GM23338 (cell line): Measurements from ENCODE around the gene LIMCH1. TPM values are rescaled to one million over a fixed set of nuclear protein-coding genes. Genes with fewer than 3 reads are reported as not detected.

Experiments used
- ATAC-seq: fragments of 200-7000 bp; cut with Tn5 transposase; 3 replicates; pipeline ENCODE4 v1.9.1; 2020
- DNase-seq: peaks from one replicate; pipeline ENCODE4 v3.0.0-alpha.2; 2015; ENCODE audit warnings: low spot score
- H2AFZ ChIP-seq: fragments of 200-600 bp; sonication (generic); 2 replicates; pipeline ENCODE4 v1.8.0; 2016; ENCODE audit warnings: antibody characterized with exemption, mild to moderate bottlenecking, moderate library complexity
- H3F3A ChIP-seq: fragments of 200-600 bp; sonication (generic); replicated peaks from 2 replicates; pipeline ENCODE4 v1.8.0; 2017; ENCODE audit warnings: antibody characterized with exemption, mixed run types, low read depth
- H3K27ac ChIP-seq: fragments of 200-600 bp; sonication (generic); 2 replicates; pipeline ENCODE4 v1.6.1; 2016; ENCODE audit warnings: low read depth
- H3K27me3 ChIP-seq: fragments of 200-600 bp; sonication (generic); 2 replicates; pipeline ENCODE4 v1.8.0; 2016; ENCODE audit warnings: mild to moderate bottlenecking, mixed run types, moderate library complexity; ENCODE audit not compliant: insufficient read depth
- H3K36me3 ChIP-seq: fragments of 200-600 bp; sonication (generic); 2 replicates; pipeline ENCODE4 v1.8.0; 2016; ENCODE audit warnings: mild to moderate bottlenecking; ENCODE audit not compliant: insufficient read depth
- H3K4me1 ChIP-seq: fragments of 200-600 bp; sonication (generic); 2 replicates; pipeline ENCODE4 v1.8.0; 2016; ENCODE audit warnings: mild to moderate bottlenecking, moderate library complexity; ENCODE audit not compliant: insufficient read depth
- H3K4me2 ChIP-seq: fragments of 200-600 bp; sonication (generic); 2 replicates; pipeline ENCODE4 v1.7.1; 2017; ENCODE audit warnings: mixed run types
- H3K4me3 ChIP-seq: fragments of 200-600 bp; sonication (generic); 2 replicates; pipeline ENCODE4 v1.6.1; 2016; ENCODE audit warnings: mixed run types
- H3K79me2 ChIP-seq: fragments of 200-600 bp; sonication (generic); replicated peaks from 2 replicates; pipeline ENCODE4 v1.8.0; 2017; ENCODE audit warnings: mild to moderate bottlenecking; ENCODE audit not compliant: insufficient read depth
- H3K9me2 ChIP-seq: fragments of 200-600 bp; sonication (generic); 2 replicates; pipeline ENCODE4 v1.8.0; 2017; ENCODE audit not compliant: insufficient read depth
- H4K20me1 ChIP-seq: fragments of 200-600 bp; sonication (generic); replicated peaks from 2 replicates; pipeline ENCODE4 v1.8.0; 2017; ENCODE audit warnings: mild to moderate bottlenecking; ENCODE audit not compliant: insufficient read depth
- H3K27ac Mint-ChIP-seq: 2 replicates; pipeline ENCODE4 v1.8.0; 2020; ENCODE audit warnings: inconsistent platforms, mild to moderate bottlenecking, moderate library complexity, mixed read lengths
- H3K27me3 Mint-ChIP-seq: 3 replicates; pipeline ENCODE4 v1.8.0; 2022; ENCODE audit warnings: low read depth, mild to moderate bottlenecking, moderate library complexity, mixed read lengths, inconsistent platforms; ENCODE audit not compliant: insufficient read depth, poor library complexity
- H3K36me3 Mint-ChIP-seq: 3 replicates; pipeline ENCODE4 v1.8.0; 2021; ENCODE audit warnings: low read depth, mild to moderate bottlenecking, inconsistent platforms, moderate library complexity, mixed read lengths
- H3K4me1 Mint-ChIP-seq: 3 replicates; pipeline ENCODE4 v1.8.0; 2020; ENCODE audit warnings: mild to moderate bottlenecking, inconsistent platforms, mixed read lengths
- H3K4me3 Mint-ChIP-seq: 3 replicates; pipeline ENCODE4 v1.8.0; 2021; ENCODE audit warnings: moderate library complexity, mild to moderate bottlenecking, inconsistent platforms, mixed read lengths
- H3K9me3 Mint-ChIP-seq: 3 replicates; pipeline ENCODE4 v1.8.0; 2020; ENCODE audit warnings: moderate library complexity, mild to moderate bottlenecking, inconsistent platforms, mixed read lengths
- CREB1 ChIP-seq: fragments of 250-450 bp; sonication (Bioruptor Pico); IDR thresholded peaks from 2 replicates; pipeline ENCODE4 v1.5.0; 2020; ENCODE audit warnings: low read depth, mild to moderate bottlenecking, moderate library complexity
- EZH2 ChIP-seq: fragments of 200-600 bp; sonication (generic); IDR thresholded peaks from one replicate; pipeline ENCODE4 v1.8.0; 2017; ENCODE audit warnings: antibody characterized with exemption, mild to moderate bottlenecking, low read depth; ENCODE audit not compliant: unreplicated experiment
- EZH2phosphoT487 ChIP-seq: fragments of 200-600 bp; sonication (generic); IDR thresholded peaks from one replicate; pipeline ENCODE4 v1.8.1; 2018; ENCODE audit warnings: antibody characterized with exemption; ENCODE audit not compliant: unreplicated experiment
- POLR2AphosphoS5 ChIP-seq: IDR thresholded peaks from 2 replicates; pipeline ENCODE4 v1.6.1; 2016; ENCODE audit warnings: antibody characterized with exemption, low read depth
- STAT1 ChIP-seq: IDR thresholded peaks from one replicate; pipeline ENCODE4 v1.6.1; 2016; ENCODE audit warnings: antibody characterized with exemption; ENCODE audit not compliant: unreplicated experiment
- ZNF114 ChIP-seq: fragments of 250-450 bp; sonication (Bioruptor Pico); IDR thresholded peaks from 2 replicates; pipeline ENCODE4 v1.5.0; 2020; ENCODE audit warnings: mild to moderate bottlenecking, moderate library complexity
- polyA plus RNA-seq: library from polyadenylated mRNA; unstranded; fragments of >200 nt; fragmentation: Nextera tagmentation; extraction: Ambion mirVana; gene quantifications from 2 replicates; pipeline ENCODE4 v1.2.1, GENCODE V29; 2016
- total RNA-seq: library from RNA; depleted of rRNA; stranded (reverse); fragments of >200 nt; shearing (Covaris generic); gene quantifications from 2 replicates; pipeline ENCODE4 v1.2.3, GENCODE V29; 2014
- TF ChIP-seq, protein P1 (sequence below), 2 experiments: fragments of 200-600 bp in 1 of 2; sonication (generic) in 1 of 2; conservative IDR thresholded peaks; 2 replicates each; pipeline versions ENCODE4 v1.5.1 to v1.6.1; 2016 to 2017; ENCODE audit warnings: antibody characterized with exemption in 2 of 2, low read depth in 2 of 2, mild to moderate bottlenecking in 2 of 2, moderate library complexity in 1 of 2
- TF ChIP-seq, protein P2 (sequence below): IDR thresholded peaks from 2 replicates; pipeline ENCODE4 v1.6.1; 2016; ENCODE audit warnings: antibody characterized with exemption
- TF ChIP-seq, protein P3 (sequence below): fragments of 250-450 bp; sonication (Bioruptor Pico); IDR thresholded peaks from 2 replicates; pipeline ENCODE4 v1.5.0; 2020; ENCODE audit warnings: mild to moderate bottlenecking, moderate library complexity
- TF ChIP-seq, protein P4 (sequence below): IDR thresholded peaks from one replicate; pipeline ENCODE4 v1.6.1; 2018; ENCODE audit warnings: antibody characterized with exemption; ENCODE audit not compliant: unreplicated experiment

Gene LIMCH1
- total and polyA plus RNA-seq, 2 experiments from 2014 or later: 1.5 TPM

DNA sequence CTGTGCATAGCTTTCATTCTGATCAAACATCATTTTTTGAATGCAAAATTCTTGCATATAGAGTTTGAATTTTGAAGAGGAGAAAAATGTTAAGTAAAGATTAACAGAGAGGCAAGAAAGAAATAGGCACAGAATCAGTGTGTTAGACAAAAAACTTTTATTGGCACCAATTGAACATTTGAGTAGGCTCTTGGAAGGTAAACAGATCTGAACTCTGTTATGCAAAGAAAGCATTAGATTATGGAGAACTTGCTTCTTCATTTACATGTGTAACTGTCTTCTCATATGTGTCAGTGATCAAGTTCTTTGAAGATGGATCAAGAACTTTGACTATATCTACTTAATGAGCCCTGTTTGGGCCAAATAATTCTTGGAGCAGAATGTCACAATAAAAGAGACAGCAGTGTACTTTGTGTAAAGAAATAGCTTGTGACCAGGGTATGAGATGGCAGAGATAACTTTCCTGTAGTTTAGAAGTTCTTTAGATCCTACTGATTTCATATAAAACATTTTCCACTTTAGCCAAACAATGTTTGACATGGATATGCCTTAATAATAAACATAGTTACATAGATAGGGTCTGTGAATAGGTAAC is 61.3 kb downstream of the LIMCH1 start (continued):
- TF ChIP-seq, protein P1, sequence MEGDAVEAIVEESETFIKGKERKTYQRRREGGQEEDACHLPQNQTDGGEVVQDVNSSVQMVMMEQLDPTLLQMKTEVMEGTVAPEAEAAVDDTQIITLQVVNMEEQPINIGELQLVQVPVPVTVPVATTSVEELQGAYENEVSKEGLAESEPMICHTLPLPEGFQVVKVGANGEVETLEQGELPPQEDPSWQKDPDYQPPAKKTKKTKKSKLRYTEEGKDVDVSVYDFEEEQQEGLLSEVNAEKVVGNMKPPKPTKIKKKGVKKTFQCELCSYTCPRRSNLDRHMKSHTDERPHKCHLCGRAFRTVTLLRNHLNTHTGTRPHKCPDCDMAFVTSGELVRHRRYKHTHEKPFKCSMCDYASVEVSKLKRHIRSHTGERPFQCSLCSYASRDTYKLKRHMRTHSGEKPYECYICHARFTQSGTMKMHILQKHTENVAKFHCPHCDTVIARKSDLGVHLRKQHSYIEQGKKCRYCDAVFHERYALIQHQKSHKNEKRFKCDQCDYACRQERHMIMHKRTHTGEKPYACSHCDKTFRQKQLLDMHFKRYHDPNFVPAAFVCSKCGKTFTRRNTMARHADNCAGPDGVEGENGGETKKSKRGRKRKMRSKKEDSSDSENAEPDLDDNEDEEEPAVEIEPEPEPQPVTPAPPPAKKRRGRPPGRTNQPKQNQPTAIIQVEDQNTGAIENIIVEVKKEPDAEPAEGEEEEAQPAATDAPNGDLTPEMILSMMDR (conservative IDR thresholded peaks at IDR 0.05; ENCODE audit: low read depth in 2 of 2): no peak

DNA sequence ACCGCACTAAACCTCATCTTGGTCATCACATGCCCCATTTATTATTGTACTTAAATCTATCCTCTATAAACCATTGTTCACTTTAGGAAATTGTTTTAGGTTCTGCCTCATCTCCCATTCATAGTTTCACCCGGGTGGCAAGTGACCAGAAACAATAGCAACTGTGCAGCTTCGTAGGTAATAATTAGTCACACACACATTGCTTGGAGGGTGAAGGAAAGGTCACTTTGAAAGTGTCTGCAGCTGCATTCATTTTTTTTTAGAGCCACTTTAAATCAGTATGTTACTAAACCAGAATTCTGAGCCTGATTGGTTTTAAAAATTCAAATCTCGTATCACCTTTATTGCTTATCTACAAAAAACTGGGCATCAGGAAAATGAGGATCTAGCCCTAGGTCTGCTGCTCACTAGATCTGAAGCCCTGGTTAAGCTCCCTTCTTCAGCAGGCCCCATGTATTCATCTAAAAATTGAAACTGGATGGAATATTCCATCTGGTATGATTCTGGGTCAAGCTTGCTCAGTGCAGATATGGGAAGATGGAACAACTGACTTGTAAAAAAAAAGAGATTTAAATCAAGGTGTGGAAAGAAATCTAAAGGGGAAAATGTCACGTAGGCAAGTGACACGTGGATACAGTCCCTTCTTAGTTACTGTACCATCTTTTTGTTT is 62.4 kb downstream of the LIMCH1 start:
- no peaks in the 10 kb centered on the region for H3F3A ChIP-seq
- H3K27ac Mint-ChIP-seq: no peak overlapping the region
- no peak overlapping the region for H3K27ac ChIP-seq
- H3K4me1 Mint-ChIP-seq: no peaks in the 10 kb centered on the region
- no peak overlapping the region for H3K4me3 Mint-ChIP-seq
- DNase-seq (no peak), ATAC-seq (no peak)
- H3K4me2 ChIP-seq: no peak overlapping the region
- no peak overlapping the region for H3K4me3 ChIP-seq
- no peaks in the 10 kb centered on the region for H4K20me1 ChIP-seq
- no peak overlapping the region for H2AFZ ChIP-seq
- H3K79me2 ChIP-seq: no peaks in the 10 kb centered on the region
- H3K9me2 ChIP-seq: no peaks in the 10 kb centered on the region
- H3K27me3 ChIP-seq: no peaks in the 10 kb centered on the region
- no peaks in the 10 kb centered on the region for H3K36me3 ChIP-seq
- H3K4me1 ChIP-seq: no peaks in the 10 kb centered on the region
- H3K27me3 Mint-ChIP-seq: no peaks in the 10 kb centered on the region
- H3K36me3 Mint-ChIP-seq: no peaks in the 10 kb centered on the region
- H3K9me3 Mint-ChIP-seq: no peaks in the 10 kb centered on the region
- no peak for TF ChIP-seq ZNF114 (CRISPR knock-in tag)
- no peak for TF ChIP-seq EZH2
- no peak for TF ChIP-seq POLR2AphosphoS5
- TF ChIP-seq, protein P2, sequence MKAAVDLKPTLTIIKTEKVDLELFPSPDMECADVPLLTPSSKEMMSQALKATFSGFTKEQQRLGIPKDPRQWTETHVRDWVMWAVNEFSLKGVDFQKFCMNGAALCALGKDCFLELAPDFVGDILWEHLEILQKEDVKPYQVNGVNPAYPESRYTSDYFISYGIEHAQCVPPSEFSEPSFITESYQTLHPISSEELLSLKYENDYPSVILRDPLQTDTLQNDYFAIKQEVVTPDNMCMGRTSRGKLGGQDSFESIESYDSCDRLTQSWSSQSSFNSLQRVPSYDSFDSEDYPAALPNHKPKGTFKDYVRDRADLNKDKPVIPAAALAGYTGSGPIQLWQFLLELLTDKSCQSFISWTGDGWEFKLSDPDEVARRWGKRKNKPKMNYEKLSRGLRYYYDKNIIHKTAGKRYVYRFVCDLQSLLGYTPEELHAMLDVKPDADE: no peak
- TF ChIP-seq, protein P3, sequence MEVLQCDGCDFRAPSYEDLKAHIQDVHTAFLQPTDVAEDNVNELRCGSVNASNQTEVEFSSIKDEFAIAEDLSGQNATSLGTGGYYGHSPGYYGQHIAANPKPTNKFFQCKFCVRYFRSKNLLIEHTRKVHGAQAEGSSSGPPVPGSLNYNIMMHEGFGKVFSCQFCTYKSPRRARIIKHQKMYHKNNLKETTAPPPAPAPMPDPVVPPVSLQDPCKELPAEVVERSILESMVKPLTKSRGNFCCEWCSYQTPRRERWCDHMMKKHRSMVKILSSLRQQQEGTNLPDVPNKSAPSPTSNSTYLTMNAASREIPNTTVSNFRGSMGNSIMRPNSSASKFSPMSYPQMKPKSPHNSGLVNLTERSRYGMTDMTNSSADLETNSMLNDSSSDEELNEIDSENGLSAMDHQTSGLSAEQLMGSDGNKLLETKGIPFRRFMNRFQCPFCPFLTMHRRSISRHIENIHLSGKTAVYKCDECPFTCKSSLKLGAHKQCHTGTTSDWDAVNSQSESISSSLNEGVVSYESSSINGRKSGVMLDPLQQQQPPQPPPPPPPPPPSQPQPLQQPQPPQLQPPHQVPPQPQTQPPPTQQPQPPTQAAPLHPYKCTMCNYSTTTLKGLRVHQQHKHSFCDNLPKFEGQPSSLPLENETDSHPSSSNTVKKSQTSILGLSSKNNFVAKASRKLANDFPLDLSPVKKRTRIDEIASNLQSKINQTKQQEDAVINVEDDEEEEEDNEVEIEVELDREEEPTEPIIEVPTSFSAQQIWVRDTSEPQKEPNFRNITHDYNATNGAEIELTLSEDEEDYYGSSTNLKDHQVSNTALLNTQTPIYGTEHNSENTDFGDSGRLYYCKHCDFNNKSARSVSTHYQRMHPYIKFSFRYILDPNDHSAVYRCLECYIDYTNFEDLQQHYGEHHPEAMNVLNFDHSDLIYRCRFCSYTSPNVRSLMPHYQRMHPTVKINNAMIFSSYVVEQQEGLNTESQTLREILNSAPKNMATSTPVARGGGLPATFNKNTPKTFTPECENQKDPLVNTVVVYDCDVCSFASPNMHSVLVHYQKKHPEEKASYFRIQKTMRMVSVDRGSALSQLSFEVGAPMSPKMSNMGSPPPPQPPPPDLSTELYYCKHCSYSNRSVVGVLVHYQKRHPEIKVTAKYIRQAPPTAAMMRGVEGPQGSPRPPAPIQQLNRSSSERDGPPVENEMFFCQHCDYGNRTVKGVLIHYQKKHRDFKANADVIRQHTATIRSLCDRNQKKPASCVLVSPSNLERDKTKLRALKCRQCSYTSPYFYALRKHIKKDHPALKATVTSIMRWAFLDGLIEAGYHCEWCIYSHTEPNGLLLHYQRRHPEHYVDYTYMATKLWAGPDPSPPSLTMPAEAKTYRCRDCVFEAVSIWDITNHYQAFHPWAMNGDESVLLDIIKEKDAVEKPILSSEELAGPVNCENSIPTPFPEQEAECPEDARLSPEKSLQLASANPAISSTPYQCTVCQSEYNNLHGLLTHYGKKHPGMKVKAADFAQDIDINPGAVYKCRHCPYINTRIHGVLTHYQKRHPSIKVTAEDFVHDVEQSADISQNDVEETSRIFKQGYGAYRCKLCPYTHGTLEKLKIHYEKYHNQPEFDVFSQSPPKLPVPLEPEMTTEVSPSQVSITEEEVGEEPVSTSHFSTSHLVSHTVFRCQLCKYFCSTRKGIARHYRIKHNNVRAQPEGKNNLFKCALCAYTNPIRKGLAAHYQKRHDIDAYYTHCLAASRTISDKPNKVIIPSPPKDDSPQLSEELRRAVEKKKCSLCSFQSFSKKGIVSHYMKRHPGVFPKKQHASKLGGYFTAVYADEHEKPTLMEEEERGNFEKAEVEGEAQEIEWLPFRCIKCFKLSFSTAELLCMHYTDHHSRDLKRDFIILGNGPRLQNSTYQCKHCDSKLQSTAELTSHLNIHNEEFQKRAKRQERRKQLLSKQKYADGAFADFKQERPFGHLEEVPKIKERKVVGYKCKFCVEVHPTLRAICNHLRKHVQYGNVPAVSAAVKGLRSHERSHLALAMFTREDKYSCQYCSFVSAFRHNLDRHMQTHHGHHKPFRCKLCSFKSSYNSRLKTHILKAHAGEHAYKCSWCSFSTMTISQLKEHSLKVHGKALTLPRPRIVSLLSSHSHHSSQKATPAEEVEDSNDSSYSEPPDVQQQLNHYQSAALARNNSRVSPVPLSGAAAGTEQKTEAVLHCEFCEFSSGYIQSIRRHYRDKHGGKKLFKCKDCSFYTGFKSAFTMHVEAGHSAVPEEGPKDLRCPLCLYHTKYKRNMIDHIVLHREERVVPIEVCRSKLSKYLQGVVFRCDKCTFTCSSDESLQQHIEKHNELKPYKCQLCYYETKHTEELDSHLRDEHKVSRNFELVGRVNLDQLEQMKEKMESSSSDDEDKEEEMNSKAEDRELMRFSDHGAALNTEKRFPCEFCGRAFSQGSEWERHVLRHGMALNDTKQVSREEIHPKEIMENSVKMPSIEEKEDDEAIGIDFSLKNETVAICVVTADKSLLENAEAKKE (CRISPR knock-in tag): no peak
- TF ChIP-seq, protein P4, sequence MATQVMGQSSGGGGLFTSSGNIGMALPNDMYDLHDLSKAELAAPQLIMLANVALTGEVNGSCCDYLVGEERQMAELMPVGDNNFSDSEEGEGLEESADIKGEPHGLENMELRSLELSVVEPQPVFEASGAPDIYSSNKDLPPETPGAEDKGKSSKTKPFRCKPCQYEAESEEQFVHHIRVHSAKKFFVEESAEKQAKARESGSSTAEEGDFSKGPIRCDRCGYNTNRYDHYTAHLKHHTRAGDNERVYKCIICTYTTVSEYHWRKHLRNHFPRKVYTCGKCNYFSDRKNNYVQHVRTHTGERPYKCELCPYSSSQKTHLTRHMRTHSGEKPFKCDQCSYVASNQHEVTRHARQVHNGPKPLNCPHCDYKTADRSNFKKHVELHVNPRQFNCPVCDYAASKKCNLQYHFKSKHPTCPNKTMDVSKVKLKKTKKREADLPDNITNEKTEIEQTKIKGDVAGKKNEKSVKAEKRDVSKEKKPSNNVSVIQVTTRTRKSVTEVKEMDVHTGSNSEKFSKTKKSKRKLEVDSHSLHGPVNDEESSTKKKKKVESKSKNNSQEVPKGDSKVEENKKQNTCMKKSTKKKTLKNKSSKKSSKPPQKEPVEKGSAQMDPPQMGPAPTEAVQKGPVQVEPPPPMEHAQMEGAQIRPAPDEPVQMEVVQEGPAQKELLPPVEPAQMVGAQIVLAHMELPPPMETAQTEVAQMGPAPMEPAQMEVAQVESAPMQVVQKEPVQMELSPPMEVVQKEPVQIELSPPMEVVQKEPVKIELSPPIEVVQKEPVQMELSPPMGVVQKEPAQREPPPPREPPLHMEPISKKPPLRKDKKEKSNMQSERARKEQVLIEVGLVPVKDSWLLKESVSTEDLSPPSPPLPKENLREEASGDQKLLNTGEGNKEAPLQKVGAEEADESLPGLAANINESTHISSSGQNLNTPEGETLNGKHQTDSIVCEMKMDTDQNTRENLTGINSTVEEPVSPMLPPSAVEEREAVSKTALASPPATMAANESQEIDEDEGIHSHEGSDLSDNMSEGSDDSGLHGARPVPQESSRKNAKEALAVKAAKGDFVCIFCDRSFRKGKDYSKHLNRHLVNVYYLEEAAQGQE: no peak
- no peak for TF ChIP-seq EZH2phosphoT487
- TF ChIP-seq CREB1 (CRISPR knock-in tag): no peak
- no peak for TF ChIP-seq STAT1
